GM21526 (cell line): ENCODE results near the gene C10orf143.
"Not testable (repeated sequence)": the region's sequence is repeated elsewhere in the genome, so short reads cannot be mapped to it uniquely, and the experiment has no call there.

ENCODE experiments used
- ATAC-seq: cut with Tn5 transposase; IDR thresholded peaks from one replicate; pipeline ENCODE4 v1.9.1; 2021; ENCODE audit warnings: moderate library complexity; ENCODE audit not compliant: unreplicated experiment, low FRiP score

C10orf143 gene

DNA sequence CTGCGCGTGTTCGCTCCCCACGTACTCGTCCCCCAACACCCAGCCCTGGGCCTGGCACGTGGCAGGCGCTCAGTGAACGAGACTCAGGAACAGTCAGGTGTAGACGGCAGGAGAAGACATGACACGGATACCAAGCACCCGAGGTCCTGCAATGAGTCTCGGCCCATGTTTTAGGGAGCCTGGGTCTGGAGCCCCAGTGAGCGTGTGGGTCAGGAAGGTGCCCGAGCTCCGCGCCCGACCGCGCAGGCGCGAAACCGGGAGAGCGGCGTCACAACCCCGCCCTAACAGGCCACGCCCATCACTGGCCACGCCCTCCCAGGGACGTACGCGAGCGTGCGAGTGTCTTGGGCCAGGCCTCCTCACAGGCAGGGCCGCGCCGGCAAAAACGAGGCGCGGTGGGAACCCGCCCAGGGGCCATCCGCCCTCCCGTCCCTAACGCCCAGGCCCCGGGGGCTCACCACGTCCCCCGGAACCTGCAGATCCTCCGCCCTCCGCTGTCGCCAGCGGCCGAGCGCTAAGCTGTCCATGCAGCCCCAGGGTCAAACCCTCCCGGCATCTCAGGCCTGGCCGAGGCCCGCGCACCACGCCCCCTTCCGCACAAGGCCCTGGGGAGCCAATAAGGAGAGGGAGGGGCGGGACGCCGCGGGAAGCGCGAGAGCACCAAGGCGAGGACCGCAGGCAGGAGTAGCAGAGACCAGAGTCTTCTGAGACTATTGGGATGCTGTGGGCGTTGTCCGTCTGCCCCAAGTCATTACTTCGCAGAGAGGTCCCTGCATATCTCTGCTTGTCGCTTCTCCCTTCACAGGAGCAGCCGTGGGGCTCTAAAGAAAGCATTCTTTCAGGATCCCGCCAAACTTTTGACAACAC, at the start of gene C10orf143:
Gene C10orf143 (minus strand): TSS at position 585 of the 867 bp plus-strand sequence. CDS start 58 bp downstream, at position 527.
- ATAC-seq: peak; percentile 84

DNA sequence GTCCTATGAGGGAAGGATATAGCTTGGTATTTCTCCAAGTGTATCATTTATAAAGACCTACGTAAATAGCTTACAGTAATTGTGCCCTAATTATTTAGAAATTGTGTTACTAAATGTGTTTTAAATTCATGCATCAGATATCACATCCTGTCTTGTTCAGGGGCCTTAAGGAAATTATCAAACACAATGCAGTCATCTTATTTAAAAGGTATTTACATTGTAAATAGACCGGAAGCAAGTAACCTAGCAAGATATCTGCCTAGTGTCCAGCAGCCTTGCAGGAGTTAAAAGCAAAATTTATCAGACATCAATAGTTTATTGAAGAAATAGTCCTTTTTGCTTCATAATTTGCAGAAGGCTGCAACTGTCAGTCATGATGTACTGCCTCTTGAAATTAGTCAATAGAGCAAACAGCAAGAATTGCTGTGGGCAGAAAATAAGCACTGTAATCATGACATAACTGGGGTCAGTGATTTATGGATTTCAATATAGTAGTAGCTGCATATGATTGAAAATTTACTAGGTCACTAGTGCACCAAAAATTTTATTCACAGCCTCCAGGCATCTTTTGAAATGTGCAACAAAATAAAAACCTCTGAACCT, 48.7 kb upstream of the C10orf143 start:
- ATAC-seq: no peak

DNA sequence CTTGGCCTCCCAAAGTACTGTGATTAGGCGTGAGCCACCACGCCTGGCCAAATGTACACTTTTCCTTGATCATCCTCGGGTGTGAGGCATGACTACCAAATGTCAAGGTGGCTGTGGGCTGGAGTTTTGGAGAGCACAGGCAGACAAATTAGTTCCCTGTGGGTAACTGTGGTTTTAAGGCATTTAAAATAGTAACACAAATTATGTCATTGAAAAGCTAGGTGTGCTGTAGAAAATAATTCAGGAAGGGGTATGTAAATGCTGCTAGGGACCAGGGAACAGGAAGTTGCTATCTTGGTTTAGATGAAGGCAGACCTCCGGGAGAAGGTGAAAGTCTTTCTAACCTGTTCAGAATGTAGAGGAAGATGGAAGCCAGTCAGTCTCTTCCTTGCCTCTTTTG, 35.4 kb upstream of the C10orf143 start:
- no peak for ATAC-seq

DNA sequence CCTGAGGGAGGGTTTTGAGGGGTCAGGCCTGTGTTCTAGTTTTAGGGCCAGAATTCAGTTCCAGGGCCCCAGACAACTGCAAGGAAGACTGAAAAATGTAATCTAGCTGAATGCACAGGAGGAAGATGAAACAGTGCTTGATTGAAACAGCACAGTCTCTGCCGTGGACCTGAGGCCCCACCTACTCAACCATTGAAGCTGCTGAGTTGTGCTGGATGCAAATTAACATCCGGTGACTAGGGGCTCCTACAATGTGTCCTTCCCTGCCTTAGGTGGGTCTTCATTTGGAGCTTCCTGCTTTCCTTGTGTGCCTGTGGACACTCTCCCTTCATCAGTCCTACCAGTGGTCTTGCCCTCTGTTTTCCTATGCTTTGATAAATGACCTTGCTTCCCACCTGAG, 31.2 kb upstream of the C10orf143 start:
- ATAC-seq: peak; percentile 91

DNA sequence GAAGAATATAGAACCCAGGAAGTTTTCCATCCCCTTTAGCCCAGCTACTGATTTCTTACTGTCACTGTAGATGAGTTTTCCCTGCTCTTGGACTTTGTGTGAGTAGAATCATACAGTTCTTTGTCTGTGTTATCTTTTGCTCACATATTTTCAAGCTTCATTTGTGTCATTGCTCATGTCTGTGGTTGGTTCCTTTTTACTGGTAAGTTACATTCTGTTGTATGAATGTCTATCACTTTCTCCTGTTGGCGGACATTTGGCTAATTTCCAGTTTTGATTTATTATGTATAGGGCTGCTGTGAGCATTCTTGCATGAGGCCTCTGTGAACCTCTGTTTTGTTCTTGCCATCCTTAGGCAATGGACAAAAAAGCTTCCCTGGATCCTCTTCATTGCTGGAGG, 30.8 kb upstream of the C10orf143 start:
- ATAC-seq: peak; percentile 25

DNA sequence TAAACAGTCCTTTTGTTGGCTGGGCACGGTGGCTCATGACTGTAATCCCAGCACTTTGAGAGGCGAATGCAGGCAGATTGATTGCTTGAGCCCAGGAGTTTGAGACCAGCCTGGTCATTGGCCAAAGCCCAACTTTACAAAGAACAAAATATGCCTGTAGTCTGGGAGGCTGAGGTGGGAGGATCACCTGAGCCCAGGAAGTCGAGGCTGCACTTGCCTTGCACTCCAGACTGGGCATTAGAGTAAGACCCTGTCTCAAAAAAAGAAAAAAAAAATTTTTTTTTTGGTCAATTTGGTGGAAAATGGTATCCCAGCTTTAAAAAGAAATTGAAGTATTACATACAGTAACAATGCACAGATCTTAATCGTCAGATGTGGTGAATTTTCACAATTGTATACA, 30.4 kb upstream of the C10orf143 start:
- no peak for ATAC-seq

DNA sequence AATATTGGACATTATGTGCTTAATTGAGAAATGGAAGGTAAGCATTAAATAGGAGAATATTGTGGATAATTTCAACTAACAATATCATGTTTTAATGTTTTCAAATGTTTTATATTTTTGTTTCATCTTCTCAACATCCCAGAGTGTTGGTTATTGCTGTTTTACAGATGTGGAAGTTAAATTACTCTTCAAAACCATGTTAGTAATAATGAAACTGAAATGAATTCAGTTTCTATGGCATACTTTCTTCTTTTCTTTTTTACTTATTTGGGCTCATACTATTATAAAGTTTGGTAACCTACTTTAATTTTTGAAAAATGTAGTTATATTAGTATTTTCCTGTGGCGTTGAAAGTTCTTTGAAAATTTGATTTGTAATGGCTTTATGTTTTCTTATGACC, 29.8 kb upstream of the C10orf143 start:
- no peak for ATAC-seq

DNA sequence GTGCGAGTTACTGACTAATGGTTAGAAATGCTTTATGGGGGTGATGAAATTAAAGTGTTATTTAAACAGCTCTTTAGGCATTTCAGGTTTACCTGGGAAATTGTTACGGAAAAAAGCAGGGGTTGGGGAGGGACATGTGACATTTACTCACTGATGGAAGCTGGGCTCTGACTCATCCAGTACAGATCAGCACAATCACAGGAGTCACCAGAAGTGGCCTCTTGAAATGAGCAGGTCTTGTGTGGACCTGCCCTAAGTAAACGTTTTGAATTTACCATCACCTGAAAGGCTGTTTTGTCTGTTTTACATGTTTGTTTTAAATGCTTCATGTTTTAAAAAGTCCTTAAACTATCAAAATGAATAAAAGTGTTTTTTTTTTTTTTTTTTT, 27.8 kb upstream of the C10orf143 start:
- no peak for ATAC-seq

DNA sequence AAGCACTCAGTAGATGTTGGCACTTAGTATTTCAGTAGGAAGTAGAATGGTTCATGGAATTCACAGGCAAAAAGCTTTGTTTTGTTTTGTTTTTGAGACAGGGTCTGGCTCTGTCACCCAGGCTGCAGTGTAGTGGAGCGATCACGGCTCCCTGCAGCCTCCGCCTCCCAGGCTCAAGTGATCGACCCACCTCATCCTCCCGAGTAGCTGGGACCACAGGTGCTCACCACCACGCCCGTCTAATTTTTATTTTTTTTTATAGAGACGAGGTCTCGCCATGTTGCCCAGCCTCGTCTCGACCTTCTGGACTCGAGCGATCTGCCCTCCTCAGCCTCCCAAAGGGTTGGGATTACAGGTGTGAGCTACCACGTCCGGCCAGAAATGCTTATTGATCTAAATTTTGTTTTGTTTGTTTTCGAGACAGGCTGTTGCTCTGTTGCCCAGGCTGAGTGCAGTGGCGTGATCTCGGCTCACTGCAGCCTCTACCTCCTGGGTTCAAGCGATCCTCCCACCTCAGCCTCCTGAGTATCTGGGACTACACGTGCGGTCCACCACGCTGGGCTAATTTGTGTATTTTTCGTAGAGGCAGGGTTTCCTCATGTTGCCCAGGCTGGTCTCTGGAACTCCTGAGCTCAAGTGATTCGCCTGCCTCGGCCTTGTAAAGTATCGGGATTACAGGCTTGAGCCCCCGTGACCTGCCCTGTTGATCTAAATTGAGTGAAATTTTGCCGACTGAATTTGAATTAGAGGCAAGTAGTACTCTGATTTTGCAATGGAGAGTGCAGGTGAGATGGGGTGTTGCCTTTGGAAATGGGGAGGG, 27.2 kb upstream of the C10orf143 start:
- no peak for ATAC-seq

DNA sequence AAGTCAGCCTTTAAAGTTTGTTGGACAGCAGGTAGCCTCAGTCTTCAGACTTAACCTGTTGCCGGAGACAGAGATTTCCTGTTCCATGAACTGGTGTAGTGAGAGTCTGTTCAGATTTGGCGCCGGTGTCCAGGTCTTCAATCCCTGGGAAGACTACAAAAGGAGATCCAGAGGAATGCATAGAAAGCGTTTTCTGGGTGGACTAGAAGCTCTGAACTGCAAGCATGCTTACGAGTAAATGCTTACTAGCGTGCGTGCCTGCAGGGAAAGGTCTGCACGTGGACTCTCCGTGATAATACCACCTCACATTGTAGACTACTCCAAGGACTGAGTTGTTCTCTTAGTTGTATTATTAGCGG, 26.4 kb upstream of the C10orf143 start:
- ATAC-seq: no peak

DNA sequence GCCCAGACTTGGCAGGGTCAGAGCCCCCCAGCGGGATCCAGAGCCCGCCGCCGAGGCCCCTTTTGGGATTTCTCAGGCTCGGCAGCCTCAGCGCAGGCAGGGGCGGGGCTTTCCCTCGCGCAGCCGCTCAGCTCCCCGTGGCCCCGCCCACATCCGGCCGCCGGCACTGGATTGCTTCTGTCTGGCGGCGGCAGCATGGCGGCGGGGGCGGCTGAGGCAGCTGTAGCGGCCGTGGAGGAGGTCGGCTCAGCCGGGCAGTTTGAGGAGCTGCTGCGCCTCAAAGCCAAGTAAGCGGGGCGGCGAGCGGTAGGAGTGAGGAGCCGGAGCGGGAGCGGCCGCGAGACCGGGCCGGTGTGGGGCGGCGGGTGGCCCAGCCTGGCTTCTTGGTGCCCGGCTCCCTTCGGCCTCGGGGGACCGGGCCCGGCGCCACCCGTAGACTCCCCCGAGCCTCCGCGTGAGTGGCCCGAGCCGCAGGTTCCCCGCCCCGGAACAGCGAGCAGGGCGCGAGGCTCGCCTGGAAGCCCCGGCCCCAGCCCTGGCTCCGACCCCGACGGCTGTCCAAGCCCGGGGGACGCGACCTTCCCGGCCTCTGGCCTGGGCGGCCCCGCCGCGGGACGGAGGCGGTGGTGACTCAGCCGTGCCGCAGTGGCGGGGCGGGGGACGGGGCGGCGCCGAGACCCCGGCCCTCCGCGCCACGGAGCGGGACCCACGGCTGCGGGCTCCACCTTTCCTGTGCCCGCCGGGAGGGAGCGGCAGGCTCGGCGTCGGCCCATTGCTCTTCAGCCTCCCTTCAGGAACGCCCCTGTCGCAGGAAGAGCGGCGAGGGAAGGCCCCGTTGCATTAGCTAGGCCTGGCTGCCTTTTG, 25.8 kb upstream of the C10orf143 start, which contains the start of gene GLRX3:
Gene GLRX3 (plus strand): TSS at position 166 of the 864 bp plus-strand sequence. CDS start 30 bp downstream, at position 196.
- peak; percentile 81 for ATAC-seq

DNA sequence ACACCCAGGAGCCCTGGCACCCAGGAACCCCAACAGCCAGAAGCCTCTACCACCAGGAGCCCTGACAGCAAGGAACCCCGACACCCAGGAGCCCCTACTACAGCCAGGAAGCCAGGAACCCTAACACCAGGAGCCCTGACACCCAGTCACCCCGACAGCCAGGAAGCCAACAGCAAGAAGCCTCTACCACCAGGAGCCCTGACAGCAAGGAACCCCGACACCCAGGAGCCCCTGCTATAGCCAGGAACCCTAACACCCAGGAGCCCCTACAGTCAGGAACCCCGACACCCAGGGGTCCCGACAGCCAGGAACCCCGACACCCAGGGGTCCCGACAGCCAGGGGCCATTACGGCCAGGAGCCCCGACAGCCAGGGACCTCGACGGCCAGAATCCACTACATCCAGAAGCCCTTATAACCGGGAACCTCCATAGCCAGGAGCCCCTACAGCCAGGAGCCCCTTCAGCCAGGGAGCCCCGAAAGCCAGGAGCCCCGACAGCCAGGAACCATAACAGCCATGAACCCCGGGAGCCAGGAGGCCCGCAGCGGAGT, 25.1 kb upstream of the C10orf143 start:
- ATAC-seq: peak; percentile 18

DNA sequence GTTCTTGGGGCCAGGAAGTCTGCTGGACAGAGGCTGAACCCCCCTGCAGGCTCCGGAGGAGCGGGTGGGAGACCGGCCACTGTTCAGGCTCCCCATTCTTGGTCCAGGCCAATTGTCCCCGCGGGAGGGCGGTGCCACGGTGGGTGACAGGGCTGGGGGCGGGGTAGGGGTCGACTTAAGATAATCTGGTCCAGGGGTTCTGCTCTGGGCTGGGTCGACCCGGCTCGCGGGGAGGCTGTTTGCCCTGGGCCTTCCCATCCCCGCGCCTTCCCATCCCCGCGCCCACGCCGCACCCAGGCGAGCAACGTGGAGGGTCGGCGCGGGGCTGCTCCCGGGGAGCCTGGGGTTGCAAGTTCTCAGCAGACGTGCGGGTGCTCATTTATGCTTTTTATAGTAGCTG, 18.3 kb upstream of the C10orf143 start:
- ATAC-seq: no peak

DNA sequence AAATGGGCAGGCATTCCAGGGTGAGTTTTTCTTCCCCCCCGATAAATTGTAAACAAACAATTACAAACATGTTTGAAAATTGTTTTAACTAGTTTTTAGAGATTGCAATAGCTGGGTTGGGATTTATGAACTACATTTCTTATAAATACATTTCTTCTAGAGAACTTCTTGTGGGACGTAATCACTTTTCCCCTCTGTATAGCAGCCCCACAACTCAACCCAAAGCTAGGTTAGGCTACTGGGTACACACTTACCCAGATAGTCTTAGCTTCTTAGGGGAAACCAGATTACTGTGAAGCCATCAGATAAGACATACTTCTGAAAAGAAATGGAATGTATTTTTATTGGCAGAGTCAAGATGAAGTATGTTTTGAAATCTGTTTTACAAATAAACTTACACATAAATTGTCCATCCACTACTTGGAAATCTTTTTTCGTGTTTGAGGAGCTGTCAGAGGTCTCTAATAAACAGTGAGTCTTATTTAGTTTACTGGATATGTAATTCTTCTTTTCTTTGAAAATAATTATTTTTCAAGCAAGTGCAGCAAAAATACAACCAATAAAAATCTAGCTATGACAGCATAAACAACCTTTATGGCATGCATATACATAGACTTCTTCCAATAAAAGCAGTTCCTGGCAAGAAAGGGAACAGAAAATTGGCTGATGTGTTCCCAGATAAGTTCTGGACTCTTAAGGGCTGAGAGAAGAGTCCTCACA, 17.6 kb upstream of the C10orf143 start:
- ATAC-seq: no peak

DNA sequence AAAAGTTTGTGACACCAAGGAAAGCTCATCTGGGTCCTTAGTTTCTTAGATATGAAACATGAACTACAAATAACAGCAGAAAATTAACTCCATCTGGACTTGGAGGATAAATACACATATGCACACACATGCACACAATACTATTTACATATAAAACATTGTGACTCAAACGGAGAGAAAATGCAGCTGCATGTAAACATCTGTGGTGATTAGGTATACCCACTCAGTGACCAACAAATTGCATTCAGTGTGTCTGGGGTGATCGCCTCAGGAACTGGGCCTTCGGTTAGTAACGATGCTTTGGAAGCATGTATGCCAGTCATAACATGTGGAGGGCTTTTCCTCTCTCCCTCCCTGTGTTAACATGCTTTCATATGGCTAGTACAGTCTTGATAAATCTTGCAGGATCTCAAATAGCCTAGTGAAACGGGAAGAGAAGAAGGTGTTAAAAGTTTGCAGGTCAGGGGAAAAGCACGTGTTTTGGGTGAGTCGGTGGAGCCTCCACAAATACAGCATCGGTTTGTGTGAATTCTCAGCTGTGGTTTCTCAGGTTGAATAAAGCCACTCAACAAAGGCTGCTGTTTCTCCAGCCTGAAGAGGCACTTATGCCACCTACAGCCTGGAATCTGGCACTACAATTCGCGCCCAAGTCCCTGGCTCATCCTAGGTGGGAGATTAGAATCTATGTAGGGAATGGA, 16.9 kb upstream of the C10orf143 start:
- ATAC-seq: peak; percentile 96

DNA sequence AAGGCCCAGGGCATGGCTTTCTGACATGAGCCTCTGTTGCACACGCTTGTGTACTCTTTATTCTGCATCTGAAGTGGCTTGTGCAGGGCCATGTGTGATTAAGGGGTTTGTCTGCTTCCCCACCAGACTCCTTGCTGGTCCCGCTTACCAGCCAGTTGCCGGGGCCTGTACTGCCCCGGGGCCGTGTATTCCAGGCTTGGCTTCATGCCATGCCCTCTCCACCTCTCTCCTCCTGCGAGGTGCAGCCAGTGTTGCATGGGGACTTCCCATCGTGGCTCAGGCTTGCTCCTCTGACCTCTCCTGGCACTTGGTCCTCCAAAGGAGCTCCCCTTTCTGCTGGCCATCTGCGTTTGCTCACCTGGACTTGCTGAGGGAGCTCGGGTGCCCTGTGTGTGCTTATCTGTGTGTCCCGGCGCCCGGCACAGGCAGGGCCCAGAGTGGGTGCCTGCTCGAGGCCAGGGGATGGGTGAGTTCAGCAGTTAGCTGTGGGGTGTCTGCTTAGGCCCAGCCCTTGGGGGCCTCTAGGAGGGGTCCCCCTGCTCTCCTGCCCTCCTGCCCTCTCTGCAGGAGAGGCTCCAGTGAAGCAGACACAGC, 11.0 kb upstream of the C10orf143 start:
- no peak for ATAC-seq

DNA sequence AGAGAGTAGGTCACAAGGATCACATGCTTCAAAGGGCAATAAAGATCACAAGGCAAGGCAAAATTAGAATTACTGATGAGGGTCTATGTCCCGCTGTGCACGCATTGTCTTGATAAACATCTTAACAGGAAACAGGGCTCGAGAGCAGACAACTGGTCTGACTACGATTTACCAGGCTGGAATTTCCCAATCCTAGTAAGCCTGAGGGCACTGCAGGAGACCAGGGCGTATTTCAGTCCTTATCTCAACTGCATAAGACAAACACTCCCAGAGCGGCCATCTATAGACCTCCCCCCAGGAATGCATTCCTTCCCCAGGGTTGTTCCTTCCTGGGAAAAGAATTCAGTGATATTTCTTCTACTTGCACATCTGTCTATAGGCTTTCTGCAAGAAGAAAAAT, 6.9 kb upstream of the C10orf143 start:
- ATAC-seq: not testable (repeated sequence)

DNA sequence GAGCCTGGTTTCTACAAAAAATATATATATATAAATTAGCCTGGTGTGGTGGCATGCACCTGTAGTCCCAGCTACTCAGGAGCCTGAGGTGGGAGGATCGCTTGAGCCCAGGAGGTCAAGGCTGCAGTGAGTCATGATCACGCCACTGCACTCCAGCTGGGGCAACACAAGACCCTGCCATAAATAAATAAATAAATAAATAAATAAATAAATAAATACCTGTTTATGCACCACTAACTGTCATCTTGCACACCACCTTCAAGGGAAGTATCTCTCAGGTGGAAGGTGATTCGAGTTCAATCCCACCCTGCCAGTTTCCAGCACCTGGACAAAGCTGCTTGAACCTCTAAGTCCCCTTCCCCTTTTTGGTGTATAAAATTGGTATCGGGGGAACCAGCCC, 6.3 kb upstream of the C10orf143 start:
- ATAC-seq: not testable (repeated sequence)
